ENCODE data around the gene FHIT.
"Not testable (repeated sequence)": the region's sequence is repeated elsewhere in the genome, so short reads cannot be mapped to it uniquely, and the experiment has no call there.

The FHIT gene

GRCh38 chr3:61226166-61226686 is 25.0 kb downstream of the FHIT start:
- DNase-seq (ENCODE audit: low read depth), result no peak

GRCh38 chr3:61224823-61225222 is 26.4 kb downstream of the FHIT start:
- no peak for DNase-seq (ENCODE audit: low read depth)

- no peak for DNase-seq (ENCODE audit: low read depth)
These were observed 27.8 kb downstream of the FHIT start for GRCh38 chr3:61223451-61223850.

GRCh38 chr3:61222467-61222866 is 28.8 kb downstream of the FHIT start:
- no peak for DNase-seq (ENCODE audit: low read depth)

- no peak for DNase-seq (ENCODE audit: low read depth)
These were observed 29.4 kb downstream of the FHIT start for GRCh38 chr3:61221759-61222362.

GRCh38 chr3:61218504-61218903 is 32.7 kb downstream of the FHIT start:
- no peak for DNase-seq (ENCODE audit: low read depth)

GRCh38 chr3:61216171-61216570 is 35.1 kb downstream of the FHIT start:
- not testable (repeated sequence) for DNase-seq (ENCODE audit: low read depth)

GRCh38 chr3:61202086-61202485 is 49.2 kb downstream of the FHIT start:
- no peak for DNase-seq (ENCODE audit: low read depth)

GRCh38 chr3:61201071-61201470 is 50.2 kb downstream of the FHIT start:
- DNase-seq (ENCODE audit: low read depth), result no peak

- no peak for DNase-seq (ENCODE audit: low read depth)
These were observed 51.0 kb downstream of the FHIT start for GRCh38 chr3:61200270-61200669.

- DNase-seq (ENCODE audit: low read depth), result no peak
These were observed 51.4 kb downstream of the FHIT start for GRCh38 chr3:61199843-61200242.

- no peak for DNase-seq (ENCODE audit: low read depth)
These were observed 56.2 kb downstream of the FHIT start for GRCh38 chr3:61194892-61195538.

- DNase-seq (ENCODE audit: low read depth), result no peak
These were observed 59.0 kb downstream of the FHIT start for GRCh38 chr3:61192222-61192621.

- not testable (repeated sequence) for DNase-seq (ENCODE audit: low read depth)
These were observed 61.0 kb downstream of the FHIT start for GRCh38 chr3:61190205-61190604.

GRCh38 chr3:61186030-61186429 is 65.2 kb downstream of the FHIT start:
- DNase-seq (ENCODE audit: low read depth), result no peak

GRCh38 chr3:61184956-61185355 is 66.3 kb downstream of the FHIT start:
- DNase-seq (ENCODE audit: low read depth), result no peak

- DNase-seq (ENCODE audit: low read depth), result no peak
These were observed 68.6 kb downstream of the FHIT start for GRCh38 chr3:61182662-61183061.

- no peak for DNase-seq (ENCODE audit: low read depth)
These were observed 69.4 kb downstream of the FHIT start for GRCh38 chr3:61181874-61182273.

GRCh38 chr3:61180206-61180605 is 71.0 kb downstream of the FHIT start:
- no peak for DNase-seq (ENCODE audit: low read depth)

GRCh38 chr3:61178167-61178566 is 73.1 kb downstream of the FHIT start:
- DNase-seq (ENCODE audit: low read depth), result no peak

- no peak for DNase-seq (ENCODE audit: low read depth)
These were observed 73.8 kb downstream of the FHIT start for GRCh38 chr3:61177450-61177849.

- DNase-seq (ENCODE audit: low read depth), result no peak
These were observed 77.6 kb downstream of the FHIT start for GRCh38 chr3:61173676-61174075.

GRCh38 chr3:61172684-61173083 is 78.6 kb downstream of the FHIT start:
- no peak for DNase-seq (ENCODE audit: low read depth)

- DNase-seq (ENCODE audit: low read depth), result no peak
These were observed 79.0 kb downstream of the FHIT start for GRCh38 chr3:61172203-61172602.

Measured in T-helper 22 cell (primary cell).